CD14-positive monocyte (primary cell): ENCODE data around the gene NGFR. TPM values are rescaled to one million over a fixed set of nuclear protein-coding genes. Genes with fewer than 3 reads are reported as not detected.
A peak's percentile ranks its signal among the peaks of the same experiment; 100 is the strongest.

Source experiments
- DNase-seq, 3 donors: peaks; one replicate each; pipeline ENCODE4 v3.0.0-alpha.2; 2011 to 2022
- H2AFZ ChIP-seq: 2 replicates; pipeline ENCODE4 v1.6.0; 2012; ENCODE audit warnings: mild to moderate bottlenecking, low read depth, low read length, inconsistent platforms; ENCODE audit not compliant: insufficient read depth, poor library complexity, severe bottlenecking
- H3K27ac ChIP-seq, 2 donors: 1 replicate in 1 of 2; 2 replicates in 1 of 2; pipeline ENCODE4 v1.5.1; 2012 to 2013; ENCODE audit warnings: low read length in 2 of 2, control low read depth in 1 of 2, inconsistent platforms in 1 of 2, low read depth in 1 of 2, mild to moderate bottlenecking in 1 of 2
- H3K27me3 ChIP-seq, 2 donors: one replicate each; pipeline versions ENCODE4 v1.6.0 to v1.6.1; 2011 to 2013; ENCODE audit warnings: low read length in 2 of 2; ENCODE audit not compliant: control insufficient read depth in 2 of 2, insufficient read depth in 2 of 2
- H3K36me3 ChIP-seq, 2 donors: replicated peaks in 1 of 2; 1 replicate in 1 of 2; 2 replicates in 1 of 2; pipeline versions ENCODE4 v1.5.1 to v1.6.1; 2012 to 2013; ENCODE audit warnings: low read length in 2 of 2, control low read depth in 1 of 2, inconsistent platforms in 1 of 2, mild to moderate bottlenecking in 1 of 2; ENCODE audit not compliant: insufficient read depth in 2 of 2, control insufficient read depth in 1 of 2
- H3K4me1 ChIP-seq, 2 donors: 1 replicate in 1 of 2; 2 replicates in 1 of 2; pipeline versions ENCODE4 v1.5.1 to v1.6.1; 2012 to 2013; ENCODE audit warnings: low read length in 2 of 2, control low read depth in 1 of 2, inconsistent platforms in 1 of 2, mild to moderate bottlenecking in 1 of 2, moderate library complexity in 1 of 2; ENCODE audit not compliant: insufficient read depth in 2 of 2, control insufficient read depth in 1 of 2
- H3K4me2 ChIP-seq: replicated peaks from 2 replicates; pipeline ENCODE3; 2012; ENCODE audit warnings: low read length, moderate library complexity, mild to moderate bottlenecking; ENCODE audit not compliant: poor library complexity, severe bottlenecking; ENCODE audit errors: extremely low read depth
- H3K4me3 ChIP-seq, 3 experiments: fragments of 200-600 bp in 1 of 3; sonication (generic) in 1 of 3; replicated peaks in 1 of 3; 1 replicate in 2 of 3; 2 replicates in 1 of 3; pipeline ENCODE4 v1.5.1; 2011 to 2013; ENCODE audit warnings: low read length in 3 of 3, mild to moderate bottlenecking in 3 of 3, control low read depth in 2 of 3, low read depth in 2 of 3, inconsistent platforms in 1 of 3, moderate library complexity in 1 of 3
- H3K79me2 ChIP-seq: 2 replicates; pipeline ENCODE4 v1.6.0; 2012; ENCODE audit warnings: mild to moderate bottlenecking, control low read depth, inconsistent platforms, low read length, moderate library complexity; ENCODE audit not compliant: insufficient read depth
- H3K9ac ChIP-seq: 2 replicates; pipeline ENCODE4 v1.6.0; 2017; ENCODE audit warnings: low read length, mild to moderate bottlenecking; ENCODE audit not compliant: insufficient read depth, poor library complexity, severe bottlenecking
- H3K9me3 ChIP-seq, 2 donors: replicated peaks in 1 of 2; 1 replicate in 1 of 2; 2 replicates in 1 of 2; pipeline versions ENCODE4 v1.5.1 to v1.6.1; 2012 to 2013; ENCODE audit warnings: low read length in 2 of 2, control low read depth in 1 of 2; ENCODE audit not compliant: control insufficient read depth in 1 of 2, insufficient read depth in 1 of 2
- H4K20me1 ChIP-seq: 2 replicates; pipeline ENCODE4 v1.6.0; 2012; ENCODE audit warnings: mild to moderate bottlenecking, low read length, control low read depth, moderate library complexity; ENCODE audit not compliant: insufficient read depth
- H3K27ac Mint-ChIP-seq, 7 donors: one replicate each; pipeline ENCODE4 v1.8.0; 2020; ENCODE audit warnings: mild to moderate bottlenecking in 7 of 7, mixed read lengths in 7 of 7, moderate library complexity in 6 of 7, inconsistent platforms in 2 of 7
- H3K27me3 Mint-ChIP-seq, 3 donors: one replicate each; pipeline ENCODE4 v1.8.0; 2021 to 2022; ENCODE audit warnings: low read depth in 3 of 3, mild to moderate bottlenecking in 3 of 3, mixed read lengths in 3 of 3, moderate library complexity in 3 of 3, inconsistent platforms in 1 of 3
- H3K36me3 Mint-ChIP-seq, 2 donors: one replicate each; pipeline ENCODE4 v1.8.0; 2020; ENCODE audit warnings: mixed read lengths in 2 of 2, inconsistent platforms in 1 of 2, mild to moderate bottlenecking in 1 of 2
- H3K4me1 Mint-ChIP-seq: one replicate; pipeline ENCODE4 v1.8.0; 2020; ENCODE audit warnings: mild to moderate bottlenecking, mixed read lengths
- H3K4me3 Mint-ChIP-seq, 2 donors: one replicate each; pipeline ENCODE4 v1.8.0; 2020; ENCODE audit warnings: mild to moderate bottlenecking in 2 of 2, mixed read lengths in 2 of 2, moderate library complexity in 1 of 2
- H3K9me3 Mint-ChIP-seq, 7 donors: one replicate each; pipeline ENCODE4 v1.8.0; 2020 to 2022; ENCODE audit warnings: mixed read lengths in 7 of 7, mild to moderate bottlenecking in 6 of 7, moderate library complexity in 6 of 7, inconsistent platforms in 2 of 7
- WGBS: methylation state at CpG from one replicate; pipeline ENCODE4 v1.1.5; 2013; ENCODE audit warnings: missing lambda C conversion rate; ENCODE audit not compliant: insufficient coverage; 5-methylcytosine and 5-hydroxymethylcytosine counted together
- intact Hi-C, 2 donors: fragments of 100-400 bp; cut with micrococcal nuclease; formaldehyde crosslinking; loops; one replicate each; pipeline versions ENCODE4 v1.15.0 to v1.15.1; 2023
- polyA plus RNA-seq, 3 donors: library from polyadenylated mRNA; depleted of rRNA in 1 of 3; unstranded in 2 of 3; stranded (reverse) in 1 of 3; fragments of 300-500 nt in 2 of 3; fragments of >200 nt in 1 of 3; fragmentation: Illumina TruSeq in 2 of 3; gene quantifications; 1 replicate in 2 of 3; 2 replicates in 1 of 3; pipeline ENCODE4 v1.2.3, GENCODE V29; 2012 to 2021
- small RNA-seq: library from RNA; depleted of rRNA; stranded (forward); fragments of <200 nt; gene quantifications from one replicate; pipeline ENCODE3, GENCODE V24; 2012; ENCODE audit warnings: low read depth; ENCODE audit not compliant: insufficient read length
- TF ChIP-seq, protein P1 (sequence below): fragments of 200-600 bp; IDR thresholded peaks from one replicate; pipeline ENCODE4 v1.8.0; 2022; ENCODE audit warnings: antibody characterized with exemption, mild to moderate bottlenecking

Gene NGFR
- polyA plus RNA-seq, 3 donors = 0.05 to 0.19 TPM; not detected in 1

DNA sequence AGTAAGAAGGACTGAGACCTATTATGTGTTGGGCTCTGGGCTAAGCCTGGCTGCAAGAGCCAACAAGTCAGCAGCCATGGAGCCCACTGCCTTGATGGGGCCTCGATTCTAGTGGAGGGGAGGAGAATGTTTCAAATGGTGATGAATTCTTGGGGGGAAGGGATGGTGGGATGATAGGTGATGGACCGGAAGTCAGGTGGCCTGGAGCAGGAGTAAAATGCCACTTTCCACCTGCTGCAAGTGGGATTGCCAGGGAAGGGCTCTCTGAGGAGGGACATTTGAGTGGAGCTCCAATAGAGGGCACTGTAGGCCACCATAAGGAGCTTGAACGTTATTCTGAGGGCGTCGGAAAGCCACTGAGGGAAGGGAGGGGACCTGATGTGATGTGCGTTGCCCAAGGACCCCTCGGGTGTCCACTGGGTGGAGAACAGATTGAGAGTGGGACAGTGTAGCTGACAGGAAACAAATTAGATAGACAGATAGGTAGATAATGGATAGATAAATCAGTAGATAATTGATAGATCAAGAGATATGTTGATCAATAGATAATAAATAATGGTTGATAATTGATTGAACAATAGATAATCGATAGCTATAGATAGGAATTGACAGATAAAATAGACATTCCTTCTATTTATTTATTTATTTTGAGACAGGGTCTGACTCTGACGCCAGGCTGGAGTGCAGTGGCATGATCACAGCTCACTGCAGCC, 62.4 kb downstream of the NGFR start:
- no peak overlapping the region for H3K27ac ChIP-seq
- H3K4me2 ChIP-seq = no peak overlapping the region
- Mint-ChIP-seq H3K27me3 (peaks cover 5 to 15% (median 15%) of the 10 kb centered on the region in 3 donors), H3K27ac (peak overlapping the region in 1 of 7 donors; percentile 34), H3K4me3 (peak overlapping the region in 1 of 2 donors; percentile 43), H3K36me3 (no peaks in the 10 kb centered on the region), H3K9me3 (peaks cover 0 to 2% (median 0%) of the 10 kb centered on the region in 7 donors), H3K4me1 (peaks cover 11% of the 10 kb centered on the region)
- intact Hi-C loops = loop anchor here (2.0 to 10.0 kb wide), 4 partner anchors 60 to 253 kb away; partner anchors contain the start of gene NGFR (in 1 of the 2)
- H3K36me3 ChIP-seq = no peaks in the 10 kb centered on the region
- H4K20me1 ChIP-seq = no peaks in the 10 kb centered on the region
- H3K9ac ChIP-seq = no peak overlapping the region
- peaks cover 4 to 5% of the 10 kb centered on the region in 2 donors for H3K4me1 ChIP-seq
- H3K27me3 ChIP-seq = no peaks in the 10 kb centered on the region
- peak in 2 of 3 donors; percentile 20 to 37 for DNase-seq
- H3K4me3 ChIP-seq = no peak overlapping the region
- WGBS = 21% methylated on average over 8 of the region's 9 CpGs
- TF ChIP-seq, protein P1, sequence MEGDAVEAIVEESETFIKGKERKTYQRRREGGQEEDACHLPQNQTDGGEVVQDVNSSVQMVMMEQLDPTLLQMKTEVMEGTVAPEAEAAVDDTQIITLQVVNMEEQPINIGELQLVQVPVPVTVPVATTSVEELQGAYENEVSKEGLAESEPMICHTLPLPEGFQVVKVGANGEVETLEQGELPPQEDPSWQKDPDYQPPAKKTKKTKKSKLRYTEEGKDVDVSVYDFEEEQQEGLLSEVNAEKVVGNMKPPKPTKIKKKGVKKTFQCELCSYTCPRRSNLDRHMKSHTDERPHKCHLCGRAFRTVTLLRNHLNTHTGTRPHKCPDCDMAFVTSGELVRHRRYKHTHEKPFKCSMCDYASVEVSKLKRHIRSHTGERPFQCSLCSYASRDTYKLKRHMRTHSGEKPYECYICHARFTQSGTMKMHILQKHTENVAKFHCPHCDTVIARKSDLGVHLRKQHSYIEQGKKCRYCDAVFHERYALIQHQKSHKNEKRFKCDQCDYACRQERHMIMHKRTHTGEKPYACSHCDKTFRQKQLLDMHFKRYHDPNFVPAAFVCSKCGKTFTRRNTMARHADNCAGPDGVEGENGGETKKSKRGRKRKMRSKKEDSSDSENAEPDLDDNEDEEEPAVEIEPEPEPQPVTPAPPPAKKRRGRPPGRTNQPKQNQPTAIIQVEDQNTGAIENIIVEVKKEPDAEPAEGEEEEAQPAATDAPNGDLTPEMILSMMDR = peak; percentile 65
- H3K9me3 ChIP-seq = no peaks in the 10 kb centered on the region
- no peak overlapping the region for H2AFZ ChIP-seq
- no peaks in the 10 kb centered on the region for H3K79me2 ChIP-seq

Small RNA genes lying within 50 kb of the gene (small RNA-seq; reads per million reads assigned to genes)
- not detected for gene MIR6165

Other genes starting within 250 kb of the NGFR start
- gene ZNF652, start 133.0 kb upstream of the NGFR start, polyA plus RNA-seq = 10 to 100 TPM; 16.9 to 19.8 (median 18.8) TPM
- gene PHB1, start 80.4 kb upstream of the NGFR start, polyA plus RNA-seq = 10 to 100 TPM; 57.1 to 89.2 (median 83.9) TPM
- not detected for gene NXPH3, start 80.6 kb downstream of the NGFR start, polyA plus RNA-seq
- 10 to 100 TPM; 41.3 to 65.5 (median 63.2) TPM for gene SPOP, start 182.8 kb downstream of the NGFR start, polyA plus RNA-seq
- gene SLC35B1, start 212.7 kb downstream of the NGFR start, polyA plus RNA-seq = 10 to 100 TPM; 56.0 to 61.0 (median 58.8) TPM